HG03060 (cell line): ENCODE results near the gene RFX4.

Experiments used
- ATAC-seq: cut with Tn5 transposase; IDR thresholded peaks from one replicate; pipeline ENCODE4 v1.9.1; 2021; ENCODE audit warnings: low read depth, moderate number of reproducible peaks; ENCODE audit not compliant: unreplicated experiment

RFX4 gene

GRCh38 chr12:106791531-106791930 lies 208.7 kb downstream of the RFX4 start:
- no peak for ATAC-seq

- ATAC-seq, result no peak
Observed at GRCh38 chr12:106794369-106794768, 211.6 kb downstream of the RFX4 start.

GRCh38 chr12:106801167-106801708 lies 218.4 kb downstream of the RFX4 start:
- ATAC-seq, result no peak

- no peak for ATAC-seq
Observed at GRCh38 chr12:106801830-106802533, 219.2 kb downstream of the RFX4 start.

- no peak for ATAC-seq
Observed at GRCh38 chr12:106804668-106805067, 221.9 kb downstream of the RFX4 start.
